Kidney (tissue), 14 donors: ENCODE data around the gene EID1. TPM values are rescaled to one million over a fixed set of nuclear protein-coding genes. Genes with fewer than 3 reads are reported as not detected.

Experiments
- DNase-seq, 5 donors: peaks; one replicate each; pipeline ENCODE4 v3.0.0-alpha.2; 2013 to 2020
- FAIRE-seq: peaks from 2 replicates; lab custom pipeline; 2012; peaks lifted over from hg19 to GRCh38; lab: Jason Lieb, UNC
- H3K27ac ChIP-seq, 2 donors: one replicate each; pipeline ENCODE4 v1.7.0; 2013; ENCODE audit warnings: low read depth in 2 of 2, low read length in 2 of 2, inconsistent platforms in 1 of 2
- H3K27me3 ChIP-seq: one replicate; pipeline ENCODE4 v1.7.1; 2013; ENCODE audit warnings: low read length, inconsistent platforms; ENCODE audit not compliant: control insufficient read depth, insufficient read depth
- H3K36me3 ChIP-seq, 3 donors: one replicate each; pipeline versions ENCODE4 v1.7.0 to v1.7.1; 2013; ENCODE audit warnings: low read length in 3 of 3, control low read depth in 1 of 3, inconsistent platforms in 1 of 3; ENCODE audit not compliant: insufficient read depth in 3 of 3, control insufficient read depth in 2 of 3
- H3K4me1 ChIP-seq, 3 donors: one replicate each; pipeline versions ENCODE4 v1.7.0 to v1.7.1; 2013; ENCODE audit warnings: low read length in 3 of 3, inconsistent platforms in 1 of 3, low read depth in 1 of 3; ENCODE audit not compliant: control insufficient read depth in 2 of 3, insufficient read depth in 2 of 3
- H3K4me3 ChIP-seq, 3 donors: one replicate each; pipeline versions ENCODE4 v1.7.0 to v1.8.1; 2013; ENCODE audit warnings: low read length in 3 of 3, control low read depth in 1 of 3, inconsistent platforms in 1 of 3
- H3K9ac ChIP-seq, 3 donors: one replicate each; pipeline versions ENCODE4 v1.7.0 to v1.7.1; 2013; ENCODE audit warnings: low read length in 3 of 3, control low read depth in 1 of 3, inconsistent platforms in 1 of 3
- H3K9me3 ChIP-seq, 3 donors: one replicate each; pipeline versions ENCODE4 v1.7.0 to v1.7.1; 2013; ENCODE audit warnings: low read length in 3 of 3, control low read depth in 1 of 3, inconsistent platforms in 1 of 3; ENCODE audit not compliant: control insufficient read depth in 2 of 3, insufficient read depth in 1 of 3
- CTCF ChIP-seq: IDR thresholded peaks from 3 replicates; pipeline ENCODE4 v1.5.1; 2012; ENCODE audit warnings: mild to moderate bottlenecking, moderate library complexity, borderline replicate concordance; ENCODE audit not compliant: insufficient read depth; ENCODE audit errors: extremely low read depth
- intact Hi-C: fragments of 100-400 bp; cut with DNase I; formaldehyde crosslinking; loops from one replicate; pipeline ENCODE4 v1.11.1; 2022
- polyA plus RNA-seq: library from polyadenylated mRNA; stranded (reverse); fragments of 350-450 nt; fragmentation: Illumina TruSeq; extraction: RNeasy Lipid Tissue Mini Kit (QIAGEN cat#74804); gene quantifications from one replicate; pipeline ENCODE4 v1.2.3, GENCODE V29; 2014; ENCODE audit warnings: low read depth, low replicate concordance; ENCODE audit not compliant: insufficient read depth
- total RNA-seq: library from RNA; stranded (reverse); fragmentation: NEBNext Ultra II Directional; extraction: Animal tissue kit (Norgen Biotek cat#: 25700); gene quantifications from one replicate; pipeline ENCODE4 v1.2.1, GENCODE V29; 2021
- donor health status: control.
- donor health status: control.
- donor health status: control.
- donor health status: control.
- donor health status: control.
- donor health status: DM: yes; HTN: yes; CAD: no.
- donor health status: Normal renal cell carcinoma (clear cell type).

EID1 gene
- total and polyA plus RNA-seq, 2 donors from 2014 or later, result 119 to 123 TPM

- Histone ChIP-seq H3K36me3 (no peaks in the 10 kb centered on the region), H3K27me3 (no peaks in the 10 kb centered on the region), H3K9me3 (no peaks in the 10 kb centered on the region), H3K4me1 (peaks cover 0 to 5% (median 2%) of the 10 kb centered on the region in 3 donors), H3K9ac (peak overlapping the region in 1 of 3 donors; percentile 16), H3K27ac (no peak overlapping the region), H3K4me3 (peak overlapping the region in 1 of 3 donors; percentile 18)
- TF ChIP-seq CTCF, result peak; percentile 51
- intact Hi-C loops, result no loop called here
- FAIRE-seq, result no peak
- DNase-seq, result peak in 3 of 5 donors; percentile 34 to 90 (median 64)
These were observed 22.2 kb upstream of the EID1 start for GRCh38 chr15:48855501-48856440.

GRCh38 chr15:48856942-48857341, 21.0 kb upstream of the EID1 start:
- intact Hi-C loops, result no loop called here
- H3K27ac ChIP-seq, result no peak overlapping the region
- no peak for TF ChIP-seq CTCF

GRCh38 chr15:48858401-48858800, 19.5 kb upstream of the EID1 start:
- H3K9ac ChIP-seq, result no peak overlapping the region
- no peak for TF ChIP-seq CTCF
- no peaks in the 10 kb centered on the region for H3K9me3 ChIP-seq
- no peak for FAIRE-seq
- no peak overlapping the region for H3K4me3 ChIP-seq
- no peak for DNase-seq
- H3K36me3 ChIP-seq, result no peaks in the 10 kb centered on the region
- H3K4me1 ChIP-seq, result peaks cover 0 to 5% (median 2%) of the 10 kb centered on the region in 3 donors
- no peaks in the 10 kb centered on the region for H3K27me3 ChIP-seq
- no peak overlapping the region for H3K27ac ChIP-seq
- intact Hi-C loops, result no loop called here

More at GRCh38 chr15:48856942-48857341, 21.0 kb upstream of the EID1 start:
- Histone ChIP-seq H3K36me3 (no peaks in the 10 kb centered on the region), H3K4me1 (peaks cover 0 to 5% (median 2%) of the 10 kb centered on the region in 3 donors), H3K9me3 (no peaks in the 10 kb centered on the region), H3K4me3 (no peak overlapping the region), H3K27me3 (no peaks in the 10 kb centered on the region), H3K9ac (no peak overlapping the region)
- FAIRE-seq (no peak), DNase-seq (peak in 1 of 5 donors; percentile 46)
